B cell (primary cell): ENCODE results near the gene COL4A1. TPM values are rescaled to one million over a fixed set of nuclear protein-coding genes. Genes with fewer than 3 reads are reported as not detected.

Source experiments
- ATAC-seq: fragments of 200-7000 bp; cut with Tn5 transposase; one replicate; pipeline ENCODE4 v1.10.0; 2021; ENCODE audit warnings: low read depth, mild to moderate bottlenecking, moderate number of reproducible peaks, moderate library complexity
- CTCF ChIA-PET: fragments of 350-600 bp; sonication (Branson Sonifier 250); formaldehyde crosslinking; loops from one replicate; lab custom pipeline; 2021; ENCODE audit warnings: antibody characterized with exemption, inconsistent platforms; lab: Charles Lee
- POLR2A ChIA-PET: fragments of 350-600 bp; sonication (Branson Sonifier 250); formaldehyde crosslinking; loops from one replicate; lab custom pipeline; 2021; ENCODE audit warnings: antibody characterized with exemption; lab: Charles Lee
- DNase-seq: peaks from one replicate; pipeline ENCODE4 v3.0.0; 2013
- H2AFZ ChIP-seq: 2 replicates; pipeline ENCODE4 v1.6.1; 2012; ENCODE audit warnings: mild to moderate bottlenecking, low read depth, low read length; ENCODE audit not compliant: insufficient read depth, poor library complexity, severe bottlenecking
- H3K27ac ChIP-seq, 2 donors: 1 replicate in 1 of 2; 2 replicates in 1 of 2; pipeline ENCODE4 v1.5.1; 2012 to 2013; ENCODE audit warnings: low read length in 2 of 2, mild to moderate bottlenecking in 2 of 2, moderate library complexity in 1 of 2
- H3K27me3 ChIP-seq, 4 experiments: fragments of 200-600 bp in 1 of 4; sonication (generic) in 1 of 4; replicated peaks in 1 of 4; 1 replicate in 2 of 4; 2 replicates in 2 of 4; pipeline versions ENCODE4 v1.6.1 to v1.7.0; 2013 to 2016; ENCODE audit warnings: low read length in 3 of 4, mild to moderate bottlenecking in 2 of 4, mixed read lengths in 1 of 4, moderate library complexity in 1 of 4; ENCODE audit not compliant: insufficient read depth in 4 of 4, control insufficient read depth in 3 of 4; ENCODE audit errors: control extremely low read depth in 1 of 4
- H3K36me3 ChIP-seq, 2 experiments: replicated peaks in 1 of 2; 1 replicate in 1 of 2; 2 replicates in 1 of 2; pipeline versions ENCODE4 v1.6.1 to v1.7.1; 2013; ENCODE audit warnings: low read length in 1 of 2; ENCODE audit not compliant: insufficient read depth in 2 of 2, control insufficient read depth in 1 of 2; ENCODE audit errors: control extremely low read depth in 1 of 2, extremely low read depth in 1 of 2
- H3K4me1 ChIP-seq, 2 donors: fragments of 200-600 bp in 1 of 2; sonication (generic) in 1 of 2; 1 replicate in 1 of 2; 2 replicates in 1 of 2; pipeline versions ENCODE4 v1.5.1 to v1.6.1; 2013 to 2017; ENCODE audit warnings: low read length in 2 of 2; ENCODE audit not compliant: control insufficient read depth in 2 of 2, insufficient read depth in 2 of 2
- H3K4me2 ChIP-seq: replicated peaks from 2 replicates; pipeline ENCODE3; 2012; ENCODE audit warnings: mild to moderate bottlenecking, low read depth, low read length; ENCODE audit not compliant: poor library complexity, severe bottlenecking
- H3K4me3 ChIP-seq, 5 experiments: fragments of 200-600 bp in 1 of 5; sonication (generic) in 1 of 5; 1 replicate in 3 of 5; 2 replicates in 2 of 5; pipeline versions ENCODE4 v1.5.1 to v1.7.0; 2011 to 2016; ENCODE audit warnings: low read length in 4 of 5, mild to moderate bottlenecking in 4 of 5, low read depth in 2 of 5, control low read depth in 1 of 5, moderate library complexity in 1 of 5; ENCODE audit not compliant: insufficient read depth in 1 of 5; ENCODE audit errors: control extremely low read depth in 1 of 5, extremely low read depth in 1 of 5
- H3K79me2 ChIP-seq: fragments of 200-600 bp; sonication (generic); one replicate; pipeline ENCODE4 v1.6.0; 2016; ENCODE audit warnings: low read length; ENCODE audit not compliant: control insufficient read depth, insufficient read depth
- H3K9ac ChIP-seq: fragments of 200-600 bp; sonication (generic); 2 replicates; pipeline ENCODE4 v1.6.1; 2017; ENCODE audit warnings: mild to moderate bottlenecking, low read length, moderate library complexity
- H3K9me3 ChIP-seq, 3 donors: one replicate each; pipeline versions ENCODE4 v1.6.1 to v1.7.1; 2013; ENCODE audit warnings: low read length in 2 of 3; ENCODE audit not compliant: control insufficient read depth in 2 of 3, insufficient read depth in 1 of 3; ENCODE audit errors: control extremely low read depth in 1 of 3
- H4K20me1 ChIP-seq: 2 replicates; pipeline ENCODE4 v1.6.0; 2012; ENCODE audit warnings: mild to moderate bottlenecking, low read length; ENCODE audit not compliant: insufficient read depth, control insufficient read depth, poor library complexity, severe bottlenecking
- H3K27ac Mint-ChIP-seq: one replicate; pipeline ENCODE4 v1.8.0; 2021; ENCODE audit warnings: mixed read lengths
- H3K27me3 Mint-ChIP-seq: one replicate; pipeline ENCODE4 v1.8.0; 2021; ENCODE audit warnings: mixed read lengths
- H3K4me1 Mint-ChIP-seq: one replicate; pipeline ENCODE4 v1.8.0; 2021; ENCODE audit warnings: mixed read lengths
- H3K4me3 Mint-ChIP-seq: one replicate; pipeline ENCODE4 v1.8.0; 2021; ENCODE audit warnings: mixed read lengths
- H3K9me3 Mint-ChIP-seq: one replicate; pipeline ENCODE4 v1.8.0; 2022; ENCODE audit warnings: mixed read lengths; ENCODE audit not compliant: insufficient read depth
- EZH2 ChIP-seq: IDR thresholded peaks from 2 replicates; pipeline ENCODE4 v1.6.1; 2012; ENCODE audit warnings: borderline replicate concordance, low read depth, mild to moderate bottlenecking, moderate library complexity, low read length; ENCODE audit not compliant: insufficient read depth, poor library complexity, severe bottlenecking
- WGBS: methylation state at CpG from one replicate; pipeline ENCODE4 v1.1.5; 2013; ENCODE audit warnings: missing lambda C conversion rate; ENCODE audit not compliant: insufficient coverage; 5-methylcytosine and 5-hydroxymethylcytosine counted together
- intact Hi-C: fragments of 100-400 bp; cut with micrococcal nuclease; formaldehyde crosslinking; loops from one replicate; pipeline ENCODE4 v1.10.0; 2022
- polyA plus RNA-seq: library from polyadenylated mRNA; depleted of rRNA; stranded (reverse); fragments of >200 nt; gene quantifications from 2 replicates; pipeline ENCODE4 v1.2.3, GENCODE V29; 2012
- total RNA-seq, 2 donors: library from RNA; stranded (reverse); fragments of 120-200 nt in 1 of 2; gene quantifications; 1 replicate in 1 of 2; 2 replicates in 1 of 2; pipeline versions ENCODE4 v1.2.3 to v1.2.4, GENCODE V29; 2013 to 2022
- TF ChIP-seq, protein P1 (sequence below): fragments of 200-600 bp; IDR thresholded peaks from one replicate; pipeline ENCODE4 v1.8.0; 2022; ENCODE audit warnings: antibody characterized with exemption, mild to moderate bottlenecking

The COL4A1 gene
- total and polyA plus RNA-seq, 2 donors (not counting 1 experiment from before 2014, with no cell fraction given) = not detected

DNA sequence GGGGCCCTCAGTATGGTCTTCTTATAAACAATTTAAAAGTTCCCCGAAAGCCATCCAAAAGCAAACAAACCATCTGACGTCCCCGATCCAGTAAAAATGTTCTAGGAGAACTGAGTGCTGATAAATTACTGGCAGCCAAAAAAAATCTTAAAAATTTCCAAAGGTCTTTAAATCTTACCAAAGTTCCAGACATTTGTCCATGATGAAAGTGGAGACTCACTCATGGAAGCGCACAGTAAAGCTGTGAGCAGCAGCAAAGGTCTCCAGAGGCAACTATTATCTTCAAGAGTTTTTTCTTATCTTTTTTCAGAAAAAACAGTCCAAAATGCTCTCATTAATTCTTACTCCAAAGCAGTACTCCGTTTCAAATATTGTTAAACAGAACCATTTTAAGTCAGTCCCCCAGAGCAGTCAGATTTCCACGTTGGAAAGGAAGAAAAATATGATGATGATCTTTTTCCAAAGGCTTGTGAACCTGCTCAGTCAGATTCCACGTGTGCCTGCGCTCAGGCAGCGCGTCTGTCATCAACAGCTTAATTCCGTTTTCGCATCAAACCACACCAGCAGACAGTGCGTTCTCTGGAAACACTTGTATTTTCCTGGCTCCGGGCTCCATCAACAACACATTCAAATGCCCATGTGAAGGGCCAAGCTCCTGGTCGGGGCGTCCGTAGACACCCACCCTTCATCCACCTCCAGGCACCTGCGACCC, 85.4 kb downstream of the COL4A1 start:
- intact Hi-C loops = loop anchor here (5.0 to 10.0 kb wide), 3 partner anchors 596 to 996 kb away; no protein-coding TSS in a partner anchor
- Histone ChIP-seq H3K9ac (no peak overlapping the region), H3K4me2 (no peak overlapping the region), H3K27ac (no peak overlapping the region), H4K20me1 (no peaks in the 10 kb centered on the region), H3K36me3 (no peaks in the 10 kb centered on the region), H3K4me3 (no peak overlapping the region), H3K27me3 (peaks cover 0 to 3% (median 0%) of the 10 kb centered on the region in 4 experiments), H3K4me1 (no peaks in the 10 kb centered on the region), H2AFZ (no peak overlapping the region), H3K79me2 (no peaks in the 10 kb centered on the region), H3K9me3 (no peaks in the 10 kb centered on the region)
- WGBS = 72% methylated on average over 13 of the region's 18 CpGs
- Mint-ChIP-seq H3K27ac (no peak overlapping the region), H3K27me3 (peaks cover 3% of the 10 kb centered on the region), H3K4me3 (no peak overlapping the region), H3K9me3 (no peaks in the 10 kb centered on the region), H3K4me1 (no peaks in the 10 kb centered on the region)
- no peak for DNase-seq
- no peak for TF ChIP-seq EZH2
- TF ChIP-seq, protein P1, sequence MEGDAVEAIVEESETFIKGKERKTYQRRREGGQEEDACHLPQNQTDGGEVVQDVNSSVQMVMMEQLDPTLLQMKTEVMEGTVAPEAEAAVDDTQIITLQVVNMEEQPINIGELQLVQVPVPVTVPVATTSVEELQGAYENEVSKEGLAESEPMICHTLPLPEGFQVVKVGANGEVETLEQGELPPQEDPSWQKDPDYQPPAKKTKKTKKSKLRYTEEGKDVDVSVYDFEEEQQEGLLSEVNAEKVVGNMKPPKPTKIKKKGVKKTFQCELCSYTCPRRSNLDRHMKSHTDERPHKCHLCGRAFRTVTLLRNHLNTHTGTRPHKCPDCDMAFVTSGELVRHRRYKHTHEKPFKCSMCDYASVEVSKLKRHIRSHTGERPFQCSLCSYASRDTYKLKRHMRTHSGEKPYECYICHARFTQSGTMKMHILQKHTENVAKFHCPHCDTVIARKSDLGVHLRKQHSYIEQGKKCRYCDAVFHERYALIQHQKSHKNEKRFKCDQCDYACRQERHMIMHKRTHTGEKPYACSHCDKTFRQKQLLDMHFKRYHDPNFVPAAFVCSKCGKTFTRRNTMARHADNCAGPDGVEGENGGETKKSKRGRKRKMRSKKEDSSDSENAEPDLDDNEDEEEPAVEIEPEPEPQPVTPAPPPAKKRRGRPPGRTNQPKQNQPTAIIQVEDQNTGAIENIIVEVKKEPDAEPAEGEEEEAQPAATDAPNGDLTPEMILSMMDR = no peak
- ATAC-seq = no peak
- POLR2A ChIA-PET = no interaction called here
- CTCF ChIA-PET = interaction anchor here (0.6 to 6.5 kb wide), 11 partner anchors 11 to 831 kb away, joined by 3 to 59 read pairs (median 3); no protein-coding TSS in a partner anchor

DNA sequence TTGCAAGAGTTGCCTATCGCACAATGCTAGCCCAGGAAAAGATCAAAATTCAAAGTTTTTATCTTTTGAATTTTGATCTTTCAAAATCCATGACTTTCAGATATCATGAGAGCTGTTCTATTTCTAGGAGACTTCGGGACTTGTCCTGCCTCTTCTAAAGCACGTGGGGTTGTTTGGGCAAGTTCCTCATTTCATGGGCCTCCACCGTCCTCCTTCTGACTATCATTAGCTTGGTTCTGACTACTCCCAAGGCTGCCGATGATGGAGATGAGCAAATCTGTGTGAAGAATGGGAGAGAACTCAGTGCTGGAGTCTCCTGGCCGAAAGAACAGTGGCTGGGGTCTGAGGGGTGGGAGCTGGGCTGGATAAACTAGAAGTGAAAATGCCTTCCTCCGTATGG, 86.5 kb downstream of the COL4A1 start:
- H3K9ac ChIP-seq = no peak overlapping the region
- no peaks in the 10 kb centered on the region for H3K9me3 Mint-ChIP-seq
- ChIA-PET CTCF (interaction anchor here (0.7 to 6.5 kb wide), 3 partner anchors 28 to 197 kb away, joined by 3 to 59 read pairs (median 5); no protein-coding TSS in a partner anchor), POLR2A (no interaction called here)
- H3K4me1 Mint-ChIP-seq = no peaks in the 10 kb centered on the region
- intact Hi-C loops = loop anchor here (5.0 to 10.0 kb wide), 3 partner anchors 597 to 997 kb away; no protein-coding TSS in a partner anchor
- peaks cover 0 to 3% (median 0%) of the 10 kb centered on the region in 4 experiments for H3K27me3 ChIP-seq
- no peaks in the 10 kb centered on the region for H3K36me3 ChIP-seq
- no peak for ATAC-seq
- H3K4me1 ChIP-seq = no peaks in the 10 kb centered on the region
- 47% methylated on average over 5 of the region's 7 CpGs for WGBS
- no peaks in the 10 kb centered on the region for H3K79me2 ChIP-seq
- no peak overlapping the region for H3K27ac Mint-ChIP-seq
- H3K27me3 Mint-ChIP-seq = peaks cover 3% of the 10 kb centered on the region
- H3K4me3 ChIP-seq = no peak overlapping the region
- H2AFZ ChIP-seq = no peak overlapping the region
- no peak overlapping the region for H3K4me2 ChIP-seq
- H4K20me1 ChIP-seq = no peaks in the 10 kb centered on the region
- H3K27ac ChIP-seq = no peak overlapping the region
- H3K9me3 ChIP-seq = no peaks in the 10 kb centered on the region
- H3K4me3 Mint-ChIP-seq = no peak overlapping the region
- no peak for DNase-seq
- no peak for TF ChIP-seq EZH2
- TF ChIP-seq, protein P1 = no peak
